GM19193 (cell line): ENCODE data around the gene FGFR3.

ENCODE experiments used
- POLR2A ChIP-seq: IDR thresholded peaks from 4 replicates; pipeline ENCODE4 v1.6.1; 2011; ENCODE audit not compliant: insufficient read depth, insufficient read length; ENCODE audit errors: extremely low read depth

FGFR3 gene

GRCh38 chr4:1843852-1844251, 50.8 kb downstream of the FGFR3 start:
- TF ChIP-seq POLR2A = no peak

GRCh38 chr4:1846580-1846979, 53.5 kb downstream of the FGFR3 start:
- no peak for TF ChIP-seq POLR2A

GRCh38 chr4:1850276-1850675, 57.2 kb downstream of the FGFR3 start:
- no peak for TF ChIP-seq POLR2A

GRCh38 chr4:1851160-1851559, 58.1 kb downstream of the FGFR3 start:
- no peak for TF ChIP-seq POLR2A

GRCh38 chr4:1851575-1852410, 58.7 kb downstream of the FGFR3 start:
- TF ChIP-seq POLR2A = no peak

GRCh38 chr4:1852904-1853623, 60.0 kb downstream of the FGFR3 start:
- no peak for TF ChIP-seq POLR2A

- no peak for TF ChIP-seq POLR2A
These were observed 61.7 kb downstream of the FGFR3 start for GRCh38 chr4:1854752-1855151.

- no peak for TF ChIP-seq POLR2A
These were observed 62.4 kb downstream of the FGFR3 start for GRCh38 chr4:1855333-1856070.

GRCh38 chr4:1856071-1856942, 63.2 kb downstream of the FGFR3 start, which contains the start of gene LETM1:
Gene LETM1 (minus strand): TSS chr4:1856156. CDS start chr4:1855950, 206 bp downstream.
- peak; percentile 83 for TF ChIP-seq POLR2A

- TF ChIP-seq POLR2A = no peak
These were observed 64.0 kb downstream of the FGFR3 start for GRCh38 chr4:1856943-1857699.

GRCh38 chr4:1857931-1858330, 64.8 kb downstream of the FGFR3 start:
- no peak for TF ChIP-seq POLR2A
